Osteoblast (primary cell): ENCODE results near the gene FUCA2. TPM values are rescaled to one million over a fixed set of nuclear protein-coding genes. Genes with fewer than 3 reads are reported as not detected.

Source experiments
- DNase-seq: peaks from one replicate; pipeline ENCODE4 v3.0.0; 2011; ENCODE audit warnings: low spot score, mixed read lengths; ENCODE audit not compliant: insufficient read length; ENCODE audit errors: missing footprints
- H2AFZ ChIP-seq: 2 replicates; pipeline ENCODE4 v1.6.0; 2011; ENCODE audit warnings: mild to moderate bottlenecking, low read length
- H3K27ac ChIP-seq: 2 replicates; pipeline ENCODE4 v1.5.1; 2011; ENCODE audit warnings: mild to moderate bottlenecking, low read depth, low read length, moderate library complexity
- H3K27me3 ChIP-seq: 2 replicates; pipeline ENCODE4 v1.6.0; 2012; ENCODE audit warnings: mild to moderate bottlenecking, control low read depth, inconsistent platforms, low read length, moderate library complexity; ENCODE audit not compliant: insufficient read depth
- H3K36me3 ChIP-seq: 2 replicates; pipeline ENCODE4 v1.5.1; 2011; ENCODE audit warnings: mild to moderate bottlenecking, low read length, control low read depth, moderate library complexity; ENCODE audit not compliant: insufficient read depth
- H3K4me1 ChIP-seq: 2 replicates; pipeline ENCODE4 v1.5.1; 2011; ENCODE audit warnings: mild to moderate bottlenecking, low read length, control low read depth, moderate library complexity; ENCODE audit not compliant: insufficient read depth
- H3K4me2 ChIP-seq: 2 replicates; pipeline ENCODE4 v1.6.0; 2011; ENCODE audit warnings: mild to moderate bottlenecking, low read length; ENCODE audit not compliant: insufficient read depth
- H3K4me3 ChIP-seq: fragments of 200-600 bp; sonication (generic); 3 replicates; pipeline ENCODE4 v1.5.1; 2012; ENCODE audit warnings: mild to moderate bottlenecking, low read length, inconsistent platforms; ENCODE audit not compliant: insufficient read depth
- H3K79me2 ChIP-seq: 2 replicates; pipeline ENCODE4 v1.6.0; 2012; ENCODE audit warnings: mild to moderate bottlenecking, low read length, control low read depth, inconsistent platforms; ENCODE audit not compliant: insufficient read depth
- H3K9me3 ChIP-seq: 2 replicates; pipeline ENCODE4 v1.5.1; 2011; ENCODE audit warnings: low read depth, low read length, control low read depth
- H4K20me1 ChIP-seq: 2 replicates; pipeline ENCODE4 v1.6.0; 2012; ENCODE audit warnings: mild to moderate bottlenecking, low read length, control low read depth; ENCODE audit not compliant: insufficient read depth
- CTCF ChIP-seq: IDR thresholded peaks from 2 replicates; pipeline ENCODE4 v1.5.1; 2011; ENCODE audit warnings: mild to moderate bottlenecking, low read depth, low read length, moderate library complexity; ENCODE audit errors: extremely low read depth
- total RNA-seq: library from RNA; depleted of rRNA; stranded (reverse); fragments of >200 nt; gene quantifications from 2 replicates; pipeline ENCODE4 v1.2.3, GENCODE V29; 2012

Gene FUCA2
- total RNA-seq, 1 donor, result 64.8 TPM

GRCh38 chr6:143468026-143468425 lies 43.5 kb downstream of the FUCA2 start:
- Histone ChIP-seq H3K9me3 (no peaks in the 10 kb centered on the region), H2AFZ (no peak overlapping the region), H3K27me3 (no peaks in the 10 kb centered on the region), H3K36me3 (peaks cover 4% of the 10 kb centered on the region), H3K4me1 (no peaks in the 10 kb centered on the region), H3K79me2 (no peaks in the 10 kb centered on the region), H3K27ac (no peak overlapping the region), H4K20me1 (no peaks in the 10 kb centered on the region), H3K4me2 (no peak overlapping the region), H3K4me3 (no peak overlapping the region)
- no peak for DNase-seq
- TF ChIP-seq CTCF, result no peak

- Histone ChIP-seq H3K9me3 (no peaks in the 10 kb centered on the region), H3K4me3 (no peak overlapping the region), H3K36me3 (peaks cover 5% of the 10 kb centered on the region), H3K4me2 (no peak overlapping the region), H2AFZ (no peak overlapping the region), H3K27me3 (no peaks in the 10 kb centered on the region), H3K79me2 (no peaks in the 10 kb centered on the region), H4K20me1 (no peaks in the 10 kb centered on the region), H3K4me1 (no peaks in the 10 kb centered on the region), H3K27ac (no peak overlapping the region)
- DNase-seq, result no peak
- TF ChIP-seq CTCF, result no peak
Measured at GRCh38 chr6:143465546-143465945, 46.0 kb downstream of the FUCA2 start.

GRCh38 chr6:143457563-143458359 lies 53.8 kb downstream of the FUCA2 start:
- no peak overlapping the region for H3K4me2 ChIP-seq
- no peak overlapping the region for H2AFZ ChIP-seq
- H4K20me1 ChIP-seq, result peaks cover 4% of the 10 kb centered on the region
- H3K36me3 ChIP-seq, result peaks cover 6% of the 10 kb centered on the region
- peaks cover 8% of the 10 kb centered on the region for H3K4me1 ChIP-seq
- no peaks in the 10 kb centered on the region for H3K27me3 ChIP-seq
- peaks cover 34% of the 10 kb centered on the region for H3K79me2 ChIP-seq
- DNase-seq, result no peak
- no peak overlapping the region for H3K4me3 ChIP-seq
- no peak overlapping the region for H3K27ac ChIP-seq
- H3K9me3 ChIP-seq, result no peaks in the 10 kb centered on the region
- TF ChIP-seq CTCF, result no peak

- Histone ChIP-seq H3K4me2 (peak overlapping the region; percentile 96), H3K4me3 (peak overlapping the region; percentile 79), H2AFZ (peak overlapping the region; percentile 94), H3K4me1 (peaks cover 19% of the 10 kb centered on the region), H3K27me3 (no peaks in the 10 kb centered on the region), H3K27ac (peak overlapping the region; percentile 56), H3K9me3 (no peaks in the 10 kb centered on the region), H3K36me3 (peaks cover 4% of the 10 kb centered on the region), H4K20me1 (peaks cover 4% of the 10 kb centered on the region), H3K79me2 (peaks cover 65% of the 10 kb centered on the region)
- no peak for TF ChIP-seq CTCF
- peak; percentile 36 for DNase-seq
Measured at GRCh38 chr6:143451531-143451930, 60.0 kb downstream of the FUCA2 start.
